HG03432 (cell line): Measurements from ENCODE around the gene CBFB.
A peak's percentile ranks its signal among the peaks of the same experiment; 100 is the strongest.
"Not testable (repeated sequence)": the region's sequence is repeated elsewhere in the genome, so short reads cannot be mapped to it uniquely, and the experiment has no call there.

Experiments used
- ATAC-seq: cut with Tn5 transposase; IDR thresholded peaks from one replicate; pipeline ENCODE4 v1.9.1; 2021; ENCODE audit warnings: mild to moderate bottlenecking, moderate library complexity; ENCODE audit not compliant: unreplicated experiment

The CBFB gene

GRCh38 chr16:67120025-67120424 is 91.1 kb downstream of the CBFB start:
- no peak for ATAC-seq

GRCh38 chr16:67122799-67123198 is 93.8 kb downstream of the CBFB start:
- not testable (repeated sequence) for ATAC-seq

GRCh38 chr16:67128417-67128816 is 99.5 kb downstream of the CBFB start:
- ATAC-seq: no peak

GRCh38 chr16:67128887-67129286 is 99.9 kb downstream of the CBFB start:
- ATAC-seq: no peak

DNA sequence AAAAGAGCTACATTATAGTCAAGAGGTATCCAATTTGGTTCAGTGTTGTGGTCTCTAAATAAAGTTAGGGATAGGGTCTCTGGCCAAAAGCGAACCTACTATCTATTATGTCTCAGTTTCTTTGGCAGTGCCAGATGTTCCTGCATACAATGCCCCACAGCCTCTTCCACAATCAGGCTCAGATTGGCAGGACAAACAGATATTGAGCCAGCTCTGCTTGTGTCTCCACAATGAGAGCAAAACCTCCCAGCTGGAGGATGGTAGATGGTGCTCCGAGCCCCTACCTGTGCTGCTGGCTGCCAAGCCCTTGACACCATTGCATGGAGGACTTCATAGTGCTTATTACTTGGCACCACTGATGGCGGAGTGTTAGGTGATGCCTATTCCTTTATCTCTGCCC is 100.5 kb downstream of the CBFB start:
- ATAC-seq: no peak

- no peak for ATAC-seq
Measured at GRCh38 chr16:67137605-67138004, 108.7 kb downstream of the CBFB start.

- ATAC-seq: no peak
Measured at GRCh38 chr16:67141391-67141790, 112.4 kb downstream of the CBFB start.

- no peak for ATAC-seq
Measured at GRCh38 chr16:67142342-67142741, 113.4 kb downstream of the CBFB start.

- no peak for ATAC-seq
Measured at GRCh38 chr16:67144943-67145342, 116.0 kb downstream of the CBFB start.

- no peak for ATAC-seq
Measured at GRCh38 chr16:67145746-67146145, 116.8 kb downstream of the CBFB start.

DNA sequence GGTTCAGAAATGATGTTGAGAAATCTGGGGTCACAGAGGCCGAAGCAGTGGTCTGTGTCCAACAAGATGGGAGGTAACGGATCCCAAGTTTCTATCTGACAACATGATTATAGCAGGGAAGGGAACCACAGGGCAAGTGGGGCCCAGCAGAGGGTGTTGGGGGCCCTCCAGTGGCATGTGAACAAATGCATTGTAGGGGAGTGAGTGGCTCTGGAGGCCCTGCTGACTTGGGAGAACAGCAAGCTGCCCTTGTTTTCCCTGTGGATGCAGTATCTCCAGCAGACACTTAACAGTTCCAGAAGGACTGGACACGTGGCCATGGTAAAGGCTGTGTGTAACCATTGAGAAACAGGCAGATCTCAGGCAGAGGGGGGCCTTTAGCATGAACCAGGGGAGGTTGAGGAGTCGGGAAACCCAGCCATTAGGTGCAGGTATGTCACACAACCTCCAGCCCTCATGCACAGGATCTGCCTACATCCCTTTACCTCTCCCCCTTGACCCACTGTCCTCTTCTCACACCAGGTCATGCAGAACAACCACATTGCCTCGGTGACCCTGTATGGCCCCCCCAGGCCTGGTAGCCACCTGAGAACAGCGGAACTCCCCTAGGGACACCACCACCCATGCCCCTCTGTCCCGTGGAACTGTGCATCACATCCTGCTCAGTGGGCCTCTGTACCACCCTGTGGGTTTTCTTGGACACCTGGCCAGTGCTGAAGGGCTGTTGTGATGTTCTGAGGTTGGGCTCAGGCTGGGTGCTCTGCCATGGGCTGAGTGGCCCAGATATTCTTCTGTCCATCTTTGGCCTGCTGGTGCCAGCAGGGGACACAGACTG is 117.8 kb downstream of the CBFB start:
- no peak for ATAC-seq

DNA sequence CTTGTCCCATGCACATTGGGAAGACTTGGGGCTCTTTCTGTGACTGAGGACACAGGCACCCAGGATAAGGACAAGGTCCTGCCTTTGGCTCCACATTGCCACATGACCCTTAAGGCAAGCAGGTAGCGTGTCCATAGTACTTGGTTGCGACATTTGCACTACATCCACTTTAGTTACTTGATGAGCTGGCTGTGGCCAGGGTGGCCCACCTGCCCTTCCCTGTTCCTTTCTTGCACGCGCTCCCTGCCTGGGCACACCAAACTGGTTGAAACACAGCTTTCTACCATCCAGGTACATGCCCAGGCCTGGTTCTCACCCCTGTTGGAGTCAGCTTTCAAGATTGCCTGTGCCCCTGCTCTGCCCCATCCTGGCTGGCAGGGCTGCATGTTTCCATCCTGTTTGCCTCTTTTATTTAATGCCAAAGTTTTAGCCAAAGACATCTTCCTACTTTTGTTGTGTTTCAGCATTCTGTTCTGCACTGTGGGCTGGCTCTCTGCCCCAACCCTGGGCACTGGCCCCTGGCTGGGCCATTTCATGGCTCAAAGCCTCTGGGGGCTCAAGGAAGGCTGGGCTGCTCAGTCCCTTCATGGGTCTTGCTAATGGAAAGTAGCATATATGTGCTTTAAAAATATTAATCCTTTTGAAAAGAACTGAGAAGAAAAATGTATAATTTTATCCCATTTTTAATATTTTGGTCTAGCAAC is 118.6 kb downstream of the CBFB start:
- no peak for ATAC-seq

GRCh38 chr16:67148221-67148620 is 119.3 kb downstream of the CBFB start:
- ATAC-seq: no peak

DNA sequence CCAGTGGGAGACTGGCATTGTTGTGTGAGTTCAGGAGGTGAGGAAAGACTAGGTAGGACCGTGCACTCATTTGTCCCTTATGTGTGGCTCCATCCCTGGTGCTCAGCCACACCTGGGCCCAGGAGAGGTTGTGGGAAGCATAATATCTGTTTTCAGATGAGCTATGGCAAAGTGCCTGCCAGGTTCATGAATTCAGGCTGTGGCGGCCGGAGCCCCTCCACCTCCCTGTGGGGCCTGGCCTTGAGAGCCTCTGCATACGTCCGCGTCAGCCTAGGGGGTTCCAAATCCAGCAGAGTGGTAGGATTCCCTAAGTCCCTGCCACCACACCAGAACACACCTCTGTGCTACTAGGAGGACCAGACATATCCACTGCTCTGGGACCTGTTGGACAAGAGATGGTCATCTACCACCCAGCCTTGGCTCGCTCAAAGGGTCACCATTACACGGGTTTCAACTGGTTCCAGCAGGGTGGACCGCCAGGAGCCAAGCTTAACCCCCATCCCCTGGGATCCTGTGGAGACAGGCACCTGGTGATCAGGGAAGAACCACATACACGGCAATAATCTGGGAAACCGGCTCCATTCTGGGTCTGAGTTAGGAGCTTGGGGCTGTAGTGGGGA is 119.8 kb downstream of the CBFB start:
- no peak for ATAC-seq

DNA sequence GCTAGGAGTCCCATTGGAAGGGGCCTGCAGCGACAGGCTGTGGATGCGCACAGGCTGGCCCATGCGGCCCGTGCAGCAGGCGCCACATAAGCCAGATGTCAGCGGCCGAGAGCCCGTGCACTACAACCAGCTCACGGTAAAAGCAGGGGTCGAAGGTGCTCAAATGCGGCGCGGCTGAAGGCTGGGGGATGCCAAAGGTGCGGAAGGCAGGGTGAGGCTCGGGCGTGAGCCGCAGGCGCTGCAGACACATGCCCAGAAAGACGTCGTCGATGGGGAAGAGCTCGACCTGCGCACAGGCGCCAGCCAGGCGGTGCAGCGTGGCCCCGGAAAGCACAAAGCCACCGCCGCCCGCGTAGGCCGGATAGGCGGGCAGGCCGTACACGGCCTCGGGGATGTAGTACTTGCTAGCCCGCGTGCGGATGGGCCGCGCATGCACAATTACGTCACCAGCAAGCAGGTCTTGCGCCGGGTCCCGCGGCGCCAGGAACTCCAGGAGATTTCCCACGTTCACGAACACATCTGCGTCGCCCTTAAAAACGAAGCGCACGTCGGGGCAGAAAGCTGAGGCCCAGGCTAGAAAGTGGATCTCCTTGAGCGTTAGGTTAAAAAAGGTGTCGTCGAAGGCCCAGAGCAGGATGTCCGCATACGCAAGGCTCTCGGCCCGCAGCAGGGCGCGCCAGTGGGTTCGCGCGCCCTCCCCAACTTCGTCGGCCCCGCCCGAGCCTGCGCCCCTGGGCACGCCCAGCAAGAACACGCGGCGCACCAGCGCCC is 120.5 kb downstream of the CBFB start:
- no peak for ATAC-seq

- peak; percentile 45 for ATAC-seq
Measured at GRCh38 chr16:67150047-67150832, 121.3 kb downstream of the CBFB start.
